HG03159 (cell line): ENCODE measurements around the gene ACSL3.
"Not testable (repeated sequence)": the region's sequence is repeated elsewhere in the genome, so short reads cannot be mapped to it uniquely, and the experiment has no call there.

Source experiments
- ATAC-seq: cut with Tn5 transposase; IDR thresholded peaks from one replicate; pipeline ENCODE4 v1.9.1; 2021; ENCODE audit warnings: mild to moderate bottlenecking, moderate library complexity; ENCODE audit not compliant: unreplicated experiment

ACSL3 gene

GRCh38 chr2:222907790-222908441 lies 47.1 kb downstream of the ACSL3 start:
- ATAC-seq, result no peak

- ATAC-seq, result no peak
Observed at GRCh38 chr2:222909286-222909685, 48.5 kb downstream of the ACSL3 start.

GRCh38 chr2:222912117-222912516 lies 51.3 kb downstream of the ACSL3 start:
- ATAC-seq, result peak; percentile 97

- ATAC-seq, result peak; percentile 5
Observed at GRCh38 chr2:222912776-222913175, 51.9 kb downstream of the ACSL3 start.

GRCh38 chr2:222915092-222915957 lies 54.5 kb downstream of the ACSL3 start:
- no peak for ATAC-seq

- ATAC-seq, result no peak
Observed at GRCh38 chr2:222916229-222917197, 55.7 kb downstream of the ACSL3 start.

- not testable (repeated sequence) for ATAC-seq
Observed at GRCh38 chr2:222917212-222917611, 56.4 kb downstream of the ACSL3 start.

GRCh38 chr2:222919841-222920526 lies 59.1 kb downstream of the ACSL3 start:
- no peak for ATAC-seq

- ATAC-seq, result no peak
Observed at GRCh38 chr2:222920657-222921186, 59.9 kb downstream of the ACSL3 start.

- no peak for ATAC-seq
Observed at GRCh38 chr2:222922019-222922800, 61.4 kb downstream of the ACSL3 start.

GRCh38 chr2:222926915-222927314 lies 66.1 kb downstream of the ACSL3 start:
- ATAC-seq, result no peak

- ATAC-seq, result no peak
Observed at GRCh38 chr2:222927600-222927999, 66.8 kb downstream of the ACSL3 start.

GRCh38 chr2:222928335-222928734 lies 67.5 kb downstream of the ACSL3 start:
- ATAC-seq, result no peak

- ATAC-seq, result no peak
Observed at GRCh38 chr2:222930862-222931261, 70.0 kb downstream of the ACSL3 start.

- ATAC-seq, result no peak
Observed at GRCh38 chr2:222931659-222932058, 70.8 kb downstream of the ACSL3 start.

- ATAC-seq, result no peak
Observed at GRCh38 chr2:222933458-222933857, 72.6 kb downstream of the ACSL3 start.

- ATAC-seq, result no peak
Observed at GRCh38 chr2:222935688-222936298, 75.0 kb downstream of the ACSL3 start.

- ATAC-seq, result no peak
Observed at GRCh38 chr2:222936705-222937104, 75.9 kb downstream of the ACSL3 start.

GRCh38 chr2:222938327-222938726 lies 77.5 kb downstream of the ACSL3 start:
- ATAC-seq, result no peak
